Measurements from ENCODE around the gene ZNF70.

Gene ZNF70

DNA sequence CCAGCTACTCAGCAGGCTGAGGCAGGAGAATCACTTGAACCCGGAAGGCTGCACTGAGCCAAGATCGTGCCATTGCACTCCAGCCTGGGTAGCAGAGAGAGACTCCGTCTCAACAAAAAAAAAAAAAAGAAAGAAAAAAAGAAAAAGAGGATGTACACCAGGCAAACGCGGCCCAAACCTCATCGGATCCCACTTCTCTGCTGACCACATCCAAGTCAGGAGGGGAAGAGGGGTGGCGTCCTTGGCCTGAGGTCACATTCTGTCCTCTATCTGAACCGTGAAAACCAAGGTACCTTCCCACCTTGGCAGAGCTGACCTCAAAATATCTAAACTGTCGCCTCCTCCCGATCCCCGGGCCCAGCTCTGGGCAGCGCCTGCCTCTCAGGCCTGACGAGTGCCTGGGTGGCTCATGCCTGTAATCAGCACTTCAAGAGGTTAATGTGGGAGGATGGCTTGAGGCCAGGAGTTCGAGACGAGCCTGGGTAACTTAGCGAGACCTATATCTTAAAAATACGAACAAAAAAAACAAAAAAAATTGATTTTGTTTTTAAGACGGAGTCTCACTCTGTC lies 35.0 kb downstream of the ZNF70 start:
- no peak for DNase-seq

DNA sequence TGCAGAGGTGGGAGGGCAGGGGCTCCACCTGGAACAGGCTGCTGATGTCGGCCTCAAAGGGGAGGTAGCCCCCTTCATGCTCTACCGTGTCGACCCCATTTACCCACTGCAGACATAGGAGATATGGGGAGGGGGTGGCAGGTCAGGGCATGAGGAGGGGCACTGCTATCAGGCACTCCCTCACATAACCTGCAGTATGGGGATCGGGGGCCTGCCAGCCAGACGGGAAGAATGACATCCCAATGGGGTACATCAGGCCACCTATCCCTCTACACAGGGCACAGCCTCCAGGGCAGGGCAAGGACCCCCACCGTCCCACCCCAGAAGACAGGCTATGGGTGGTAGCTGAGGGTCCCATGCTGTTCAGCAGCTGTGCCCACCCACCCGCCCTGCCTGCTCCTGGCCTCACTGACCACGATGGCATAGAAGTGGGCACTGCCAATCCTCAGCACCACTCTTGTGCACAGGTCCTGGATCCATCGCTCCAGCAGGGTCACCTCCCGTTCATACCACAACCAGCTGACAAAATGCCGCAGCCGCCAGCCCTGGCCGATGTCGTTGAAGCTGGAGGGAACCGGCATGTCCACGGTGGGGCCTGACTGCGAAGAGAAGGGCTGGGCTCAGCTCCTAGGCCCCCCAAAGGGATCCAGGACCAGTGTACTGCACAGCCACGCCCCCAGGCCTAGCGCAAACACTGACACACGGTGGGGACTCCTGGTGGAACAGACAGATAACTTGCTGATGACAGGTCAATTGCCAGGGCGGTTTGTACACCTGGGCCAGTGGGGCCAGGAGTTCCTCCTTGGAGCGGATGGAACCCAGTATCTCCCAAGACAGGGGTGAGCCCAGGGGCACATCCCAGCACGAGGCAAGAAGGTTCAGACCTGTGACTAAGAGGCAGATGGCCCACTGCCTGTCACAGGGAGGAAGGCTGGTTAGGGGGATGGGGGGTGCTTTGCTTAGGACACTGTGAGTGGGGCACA lies 36.0 kb downstream of the ZNF70 start:
- no peak for DNase-seq

DNA sequence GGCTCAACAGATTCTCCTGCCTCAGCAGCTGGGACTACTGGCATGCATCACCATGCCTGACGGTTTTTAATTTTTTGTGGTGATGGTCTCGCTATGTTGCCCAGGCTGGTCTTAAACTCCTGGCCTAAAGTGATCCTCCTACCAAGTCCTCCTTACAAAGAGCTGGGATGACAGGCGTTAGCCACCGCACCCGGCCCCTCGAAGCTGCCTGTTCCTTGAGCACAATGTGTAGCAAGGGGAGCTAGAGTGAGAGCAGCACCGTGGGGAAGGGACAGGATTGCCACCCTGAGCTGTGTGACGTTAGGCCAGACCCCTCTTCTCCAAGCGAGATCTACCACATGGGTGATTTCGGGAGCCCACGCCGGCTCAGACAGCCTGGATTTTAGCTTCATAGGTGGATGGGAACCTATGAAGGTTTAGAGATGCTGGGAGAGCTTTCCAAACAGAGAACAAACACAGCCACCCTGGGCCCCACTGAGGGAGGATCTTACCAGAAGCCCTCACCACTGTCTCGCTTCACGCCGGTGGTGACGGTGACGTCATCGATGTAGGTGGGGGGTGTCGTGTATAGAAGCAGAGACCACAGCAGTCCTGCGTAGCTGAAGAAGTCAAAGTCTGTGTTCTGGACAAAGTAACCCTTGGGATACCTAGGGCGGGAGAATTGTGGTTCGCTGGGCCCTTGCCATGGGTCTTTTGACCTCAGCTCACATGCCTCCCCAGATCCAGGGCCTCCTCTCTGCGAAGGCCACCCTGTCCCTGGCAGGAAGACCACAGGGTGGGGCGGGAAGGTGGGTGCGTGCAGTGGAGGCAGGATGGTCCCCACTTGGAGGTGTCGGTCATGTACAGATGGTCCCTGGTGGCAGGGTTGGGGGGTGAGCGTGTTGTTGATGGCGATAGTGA lies 37.0 kb downstream of the ZNF70 start:
- no peak for DNase-seq

DNA sequence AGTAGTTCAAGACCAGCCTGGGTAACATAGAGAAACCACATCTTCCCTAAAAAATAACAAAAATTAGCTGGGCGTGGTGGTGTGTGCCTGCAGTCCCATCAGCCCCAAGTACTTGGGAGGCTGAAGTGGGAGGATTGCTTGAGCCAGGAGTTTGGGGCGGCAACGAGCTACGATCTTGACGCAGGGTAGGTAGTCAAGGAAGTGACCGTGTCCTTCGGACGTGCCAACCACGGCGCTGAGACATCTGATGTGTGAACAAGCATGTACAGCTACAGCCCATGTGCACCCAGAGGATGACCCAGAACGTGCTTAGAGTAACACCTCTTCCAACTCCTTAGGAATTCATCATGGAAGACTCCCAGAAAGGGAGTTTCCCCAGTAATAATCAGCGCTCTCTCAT lies 38.7 kb downstream of the ZNF70 start:
- no peak for DNase-seq

DNA sequence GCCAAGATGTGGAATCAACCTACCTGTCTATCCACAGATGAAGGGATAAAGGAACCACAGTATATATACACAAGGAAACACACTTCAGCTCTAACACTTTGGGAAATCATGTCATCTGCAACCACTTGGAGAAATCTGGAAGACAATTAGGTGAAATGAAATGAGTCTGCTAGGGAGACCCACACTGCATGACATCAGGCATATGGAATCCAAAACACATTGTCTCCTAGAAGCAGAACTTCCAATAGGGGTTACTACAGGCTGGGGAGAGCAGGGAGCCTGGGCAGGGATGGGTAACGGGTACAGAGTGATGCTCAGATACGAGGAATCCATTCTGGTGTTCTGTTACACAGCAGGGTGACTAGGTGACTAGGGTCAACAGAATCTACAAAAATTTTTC lies 41.8 kb downstream of the ZNF70 start:
- DNase-seq, result no peak

DNA sequence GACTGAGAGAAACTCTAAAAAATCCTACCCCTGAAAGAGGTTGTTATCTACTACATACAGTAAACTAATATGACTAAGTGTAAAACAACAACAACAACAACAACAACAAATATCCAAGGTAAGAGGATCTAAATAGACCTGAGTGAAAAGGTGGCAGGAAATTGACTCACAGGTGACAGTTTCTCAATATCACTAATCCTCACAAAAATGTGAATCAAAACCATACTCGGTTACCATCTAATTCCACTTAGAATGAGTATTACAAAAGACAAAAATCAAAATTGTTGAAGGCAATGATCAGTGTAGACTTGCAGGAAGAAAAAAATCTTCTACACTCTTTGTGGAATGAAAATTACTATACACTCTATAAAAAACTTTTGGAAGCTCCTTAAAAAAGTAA lies 42.6 kb downstream of the ZNF70 start:
- no peak for DNase-seq

DNA sequence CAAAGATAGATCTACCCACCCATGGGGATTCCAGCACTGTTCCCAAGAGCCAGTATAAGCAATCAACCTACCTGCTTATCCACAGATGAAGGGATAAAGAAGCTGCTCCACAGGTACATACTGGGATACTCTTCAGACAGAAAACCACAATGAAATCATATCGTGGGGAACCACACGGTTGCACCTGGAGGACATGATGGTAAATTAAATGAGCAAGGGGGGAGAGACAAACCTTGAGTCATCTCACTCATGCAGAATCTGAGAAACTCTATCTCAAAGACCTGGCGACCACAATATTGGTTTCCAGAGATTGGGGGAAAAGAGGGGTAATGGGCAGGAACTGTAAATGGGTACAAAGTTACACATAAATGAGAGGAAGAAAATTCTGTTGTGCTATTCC lies 45.6 kb downstream of the ZNF70 start:
- no peak for DNase-seq

DNA sequence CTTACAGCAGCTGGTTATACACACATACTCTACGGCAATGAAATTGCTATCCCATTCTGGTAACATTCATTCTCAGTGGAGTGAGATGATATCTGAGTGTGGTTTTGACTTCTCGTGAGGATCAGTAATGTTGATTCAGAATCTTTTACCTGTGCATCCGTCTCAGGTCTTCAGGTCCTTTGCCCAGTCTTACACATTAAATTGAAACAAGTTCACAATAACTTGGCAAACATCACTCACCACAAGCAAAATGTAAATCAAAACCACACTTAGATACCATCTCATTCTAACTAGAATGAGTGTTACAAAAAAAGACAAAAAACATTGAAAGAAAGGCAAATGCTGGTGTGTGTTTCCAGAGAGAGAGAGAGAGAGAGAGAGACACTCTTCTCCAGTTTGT lies 46.1 kb downstream of the ZNF70 start:
- no peak for DNase-seq

DNA sequence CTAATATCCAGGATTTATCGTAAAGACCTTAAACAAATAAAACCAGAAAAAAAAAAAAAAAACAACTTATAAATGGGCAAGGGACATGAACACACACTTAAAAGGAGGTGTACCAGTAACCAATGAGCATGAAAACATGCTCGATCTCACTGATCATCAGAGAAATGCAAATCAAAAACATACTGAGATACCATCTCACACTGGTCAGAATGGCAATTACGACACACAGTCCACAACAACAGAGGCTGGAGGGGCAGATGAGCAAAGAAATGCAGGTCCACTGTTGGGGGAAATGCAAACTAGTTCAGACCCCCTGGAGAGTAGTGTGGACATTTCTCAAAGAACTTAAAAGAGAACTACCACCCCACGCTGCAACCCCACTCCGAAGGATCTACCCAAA lies 46.9 kb downstream of the ZNF70 start:
- DNase-seq, result no peak

DNA sequence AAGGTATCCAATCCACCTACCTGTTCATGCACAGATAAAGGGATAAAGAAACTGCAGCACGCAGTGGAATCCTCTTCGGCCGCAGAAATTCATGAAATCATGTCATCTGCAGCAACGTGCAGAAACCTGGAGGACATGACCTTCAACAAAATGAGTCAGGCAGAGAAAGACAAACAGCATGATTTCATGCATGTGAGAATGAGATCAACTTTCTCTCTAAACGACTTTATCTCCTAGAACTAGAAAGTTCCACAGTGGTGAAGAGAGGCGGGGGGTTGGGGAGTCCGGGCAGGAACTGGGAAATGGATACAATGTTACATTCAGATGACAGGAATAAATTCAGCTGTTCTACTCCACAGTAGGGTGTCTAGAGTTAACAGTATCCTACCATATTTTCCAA lies 50.2 kb downstream of the ZNF70 start:
- DNase-seq, result no peak

DNA sequence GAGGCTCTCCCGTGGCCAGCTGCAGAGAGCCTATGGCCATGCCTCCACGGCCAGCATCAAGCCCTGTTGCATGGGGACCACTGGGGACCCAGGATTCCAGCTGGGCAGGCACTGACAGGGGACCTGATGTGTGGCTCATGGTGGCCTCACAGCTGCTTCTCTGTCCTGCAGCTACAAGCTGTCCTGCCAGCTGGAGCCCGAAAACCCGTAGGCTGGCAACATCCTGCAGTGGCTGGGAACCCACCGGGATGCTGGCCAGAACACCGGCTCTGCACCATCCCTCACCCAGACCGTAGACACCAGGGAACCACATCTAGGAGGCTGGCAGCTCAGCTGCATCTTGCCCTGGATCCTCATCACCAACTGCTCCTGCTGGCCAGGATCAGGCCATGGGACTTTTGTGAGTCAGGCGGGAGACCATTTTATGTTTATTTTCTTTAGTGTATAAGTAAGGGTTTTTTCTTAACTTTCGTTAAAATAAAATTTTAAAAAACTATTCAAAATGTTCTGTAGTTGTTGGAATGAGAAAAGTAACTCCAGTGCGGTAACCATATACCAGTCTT lies 52.2 kb downstream of the ZNF70 start:
- no peak for DNase-seq

DNA sequence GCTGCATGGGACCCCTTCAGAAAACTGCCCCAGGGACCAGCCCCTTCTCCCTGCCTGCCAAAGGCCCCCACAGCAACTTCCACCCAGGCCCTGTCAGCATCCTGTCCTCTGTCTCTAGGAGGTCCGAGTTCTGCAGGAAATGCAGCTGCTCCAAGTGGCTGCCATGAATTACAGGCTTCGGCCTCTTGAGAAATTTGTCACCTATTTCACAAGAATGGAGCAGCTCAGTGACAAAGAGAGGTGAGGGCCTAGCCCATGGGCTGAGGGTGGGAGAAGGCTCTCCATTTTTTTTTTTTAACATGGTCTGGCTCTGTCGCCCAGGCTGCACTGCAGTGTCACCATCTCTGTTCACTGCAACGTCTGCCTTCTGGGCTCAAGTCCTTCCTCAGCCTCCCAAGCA lies 52.8 kb downstream of the ZNF70 start:
- no peak for DNase-seq

DNA sequence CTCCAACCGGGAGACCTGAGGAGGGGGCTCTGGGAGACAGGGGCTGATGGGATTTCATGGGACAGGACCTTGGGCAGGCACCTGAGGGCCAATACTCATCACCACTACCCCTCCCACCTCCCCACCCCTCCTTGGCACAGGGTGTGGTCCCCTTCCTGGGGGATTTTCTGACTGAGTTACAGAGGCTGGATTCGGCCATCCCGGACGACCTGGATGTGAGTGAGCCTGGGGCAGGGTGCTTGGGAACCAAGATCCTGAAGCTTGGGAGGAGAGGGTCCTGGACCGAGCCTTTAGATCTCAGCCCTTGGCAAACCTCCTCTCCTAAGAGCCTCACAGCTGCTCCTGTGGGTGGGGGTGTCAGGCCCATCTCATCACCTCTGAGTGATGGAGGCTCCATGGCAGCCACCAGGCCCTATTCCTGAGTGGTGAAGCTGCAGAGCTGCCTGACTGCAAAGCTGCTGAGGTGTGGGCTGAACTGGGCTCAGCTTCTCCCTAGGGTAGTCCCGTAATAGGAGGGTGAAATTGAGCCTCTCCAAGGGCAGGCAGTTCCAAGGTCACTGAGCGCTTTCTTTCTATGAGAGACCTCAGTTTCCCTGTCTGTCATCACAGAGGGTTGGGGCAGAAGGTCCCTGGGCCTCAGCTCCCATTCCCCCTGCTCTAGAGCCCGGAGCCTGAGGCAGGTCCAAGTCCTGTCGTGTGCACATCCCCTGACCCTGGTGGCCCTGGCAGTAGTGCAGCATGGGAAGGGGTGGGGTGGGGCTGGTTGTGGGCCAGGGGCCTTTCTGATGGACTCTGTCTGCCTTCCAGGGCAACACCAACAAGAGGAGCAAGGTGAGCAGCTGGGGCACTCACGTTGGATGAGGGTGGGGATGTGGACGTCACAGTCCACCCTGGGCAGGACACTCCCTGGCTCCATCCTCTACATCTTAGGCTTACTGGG lies 53.6 kb downstream of the ZNF70 start:
- no peak for DNase-seq

DNA sequence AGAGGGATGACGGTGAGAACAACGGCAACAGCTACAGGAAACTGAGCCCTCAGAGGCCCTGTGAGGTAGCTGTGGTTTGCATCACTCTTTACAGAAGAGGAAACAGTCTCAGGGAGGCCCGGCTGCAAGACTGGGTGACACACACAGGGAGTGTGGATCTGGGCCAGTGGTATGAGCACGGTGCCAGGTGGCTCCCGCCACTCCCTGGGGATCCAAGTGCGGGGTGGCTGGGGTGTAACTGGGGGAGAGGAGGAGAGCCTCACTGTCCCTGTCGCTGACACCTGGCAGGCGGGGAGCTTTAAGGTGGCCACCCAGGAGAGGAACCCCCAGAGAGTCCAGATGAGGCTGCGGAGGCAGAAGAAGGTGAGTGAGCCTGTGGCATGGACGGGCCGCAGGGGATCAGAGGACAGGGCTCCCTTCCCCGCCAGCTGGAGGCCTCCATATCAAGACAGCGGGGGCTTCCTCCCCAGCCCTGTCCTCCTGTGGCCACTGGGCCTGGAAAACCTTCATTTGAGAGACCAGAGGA lies 54.5 kb downstream of the ZNF70 start:
- DNase-seq, result peak; percentile 87

DNA sequence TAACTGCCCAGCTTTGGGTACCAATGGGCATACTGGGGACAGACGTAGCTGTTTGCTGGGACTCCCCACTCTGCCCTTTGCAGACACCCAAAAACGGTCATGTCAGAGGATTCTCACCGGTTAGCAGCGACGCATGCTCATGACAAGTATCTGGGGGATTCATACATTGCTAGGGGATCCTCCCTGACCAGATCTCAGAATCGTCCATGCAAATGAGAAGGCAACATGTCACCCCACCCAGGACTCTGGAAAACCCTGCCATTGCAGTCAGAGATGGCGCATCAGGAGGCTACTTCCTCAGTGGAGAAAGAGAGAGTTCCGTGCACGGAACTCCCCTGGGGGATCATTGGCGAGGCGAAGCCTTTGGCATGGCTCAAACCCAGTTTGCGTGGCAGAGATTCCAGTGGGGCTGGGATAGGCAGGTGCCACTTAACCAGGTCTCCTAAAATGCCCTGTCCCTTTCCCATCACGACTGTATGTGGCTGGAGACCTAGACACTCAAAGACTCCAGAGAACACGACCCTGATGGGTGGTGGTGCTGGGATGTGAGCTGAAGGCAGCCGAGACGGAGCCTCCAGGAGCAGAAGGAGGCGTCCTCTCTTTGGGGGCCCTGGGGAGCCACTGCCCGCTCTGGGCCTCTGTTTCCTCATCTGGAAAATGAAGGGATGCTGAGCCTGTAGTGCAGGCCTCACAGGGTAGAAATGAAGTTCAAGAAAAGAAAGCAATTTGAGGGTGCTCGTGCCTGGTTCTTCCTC lies 55.2 kb downstream of the ZNF70 start:
- no peak for DNase-seq

DNA sequence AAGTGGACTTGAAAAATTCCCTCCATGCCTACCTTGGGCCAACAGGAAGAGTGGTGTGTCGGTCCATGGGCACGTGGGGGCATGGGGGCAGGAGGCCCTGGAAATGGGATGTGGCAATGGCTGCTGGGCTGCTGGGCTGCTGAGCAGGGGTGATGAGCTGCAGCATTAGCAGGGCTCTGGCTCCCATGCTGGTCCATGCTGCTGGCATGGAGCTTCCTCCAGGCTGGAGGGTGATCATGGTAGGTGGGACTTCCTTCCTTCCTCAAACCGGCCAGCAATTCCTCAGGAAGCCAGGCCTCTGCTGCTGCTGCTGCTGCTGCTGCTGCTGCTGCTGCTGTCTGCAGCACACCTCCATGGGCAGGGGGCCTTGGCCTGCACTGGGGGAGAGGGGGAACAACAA lies 55.8 kb downstream of the ZNF70 start:
- no peak for DNase-seq

DNA sequence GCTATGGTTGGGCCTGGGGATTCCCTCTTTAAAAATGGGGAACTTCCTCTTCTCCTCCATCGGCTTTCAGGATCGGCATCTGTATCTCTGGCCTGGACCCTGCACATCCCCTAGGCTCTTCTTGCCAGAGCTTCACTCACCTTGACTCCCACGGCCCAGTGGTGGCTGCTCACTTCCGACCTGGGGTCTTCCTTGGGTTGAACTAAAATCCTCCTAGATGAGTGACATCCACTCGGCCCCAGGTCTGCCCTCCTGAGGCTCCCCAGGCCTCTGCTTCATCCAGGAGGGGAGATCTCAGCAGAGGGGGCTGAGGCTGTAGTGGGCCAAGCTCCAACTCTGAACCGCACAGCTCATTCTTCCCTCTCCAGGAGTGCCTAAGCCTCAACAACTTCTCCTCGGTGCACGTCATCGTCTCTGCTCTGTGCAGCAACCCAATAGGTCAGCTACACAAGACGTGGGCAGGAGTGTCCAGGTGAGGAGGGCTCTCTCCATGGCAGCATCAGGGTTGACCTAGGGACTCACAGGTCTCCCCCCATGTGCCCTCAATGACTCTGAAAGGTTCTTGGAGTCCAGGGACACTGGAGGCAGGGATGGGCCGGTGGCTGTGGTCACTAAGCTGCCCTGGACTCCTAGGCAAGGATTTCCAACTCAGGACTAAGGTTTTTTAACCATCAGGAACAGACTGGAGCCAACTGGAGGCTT lies 56.8 kb downstream of the ZNF70 start:
- DNase-seq, result no peak

DNA sequence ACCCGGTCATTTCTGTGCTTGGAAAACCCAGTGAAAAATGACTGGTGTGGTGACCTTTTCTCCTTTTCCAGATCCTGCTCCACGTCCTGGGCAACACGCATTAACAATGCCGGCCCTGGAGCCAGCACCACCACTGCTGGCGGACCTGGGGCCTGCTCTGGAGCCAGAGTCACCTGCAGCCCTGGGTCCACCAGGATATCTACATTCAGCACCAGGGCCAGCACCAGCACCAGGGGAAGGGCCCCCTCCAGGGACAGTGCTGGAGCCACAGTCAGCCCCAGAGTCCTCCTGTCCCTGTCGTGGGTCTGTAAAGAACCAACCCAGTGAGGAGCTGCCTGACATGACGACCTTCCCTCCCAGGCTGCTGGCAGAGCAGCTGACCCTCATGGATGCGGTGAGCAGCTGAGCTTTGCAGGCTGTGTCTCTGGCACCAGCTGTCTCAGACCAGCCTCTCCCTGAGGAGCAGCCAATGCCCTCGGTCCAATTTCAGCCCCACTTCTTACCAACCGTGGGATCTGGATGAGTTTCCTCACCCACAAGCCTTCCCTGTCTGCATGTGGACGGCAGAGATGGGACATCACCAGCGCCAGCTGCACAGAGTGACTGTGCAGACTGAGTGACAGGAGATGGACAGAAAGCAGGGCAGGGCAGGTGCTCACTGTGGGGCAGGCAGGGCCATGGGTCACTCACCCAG lies 58.2 kb downstream of the ZNF70 start:
- DNase-seq, result no peak

DNA sequence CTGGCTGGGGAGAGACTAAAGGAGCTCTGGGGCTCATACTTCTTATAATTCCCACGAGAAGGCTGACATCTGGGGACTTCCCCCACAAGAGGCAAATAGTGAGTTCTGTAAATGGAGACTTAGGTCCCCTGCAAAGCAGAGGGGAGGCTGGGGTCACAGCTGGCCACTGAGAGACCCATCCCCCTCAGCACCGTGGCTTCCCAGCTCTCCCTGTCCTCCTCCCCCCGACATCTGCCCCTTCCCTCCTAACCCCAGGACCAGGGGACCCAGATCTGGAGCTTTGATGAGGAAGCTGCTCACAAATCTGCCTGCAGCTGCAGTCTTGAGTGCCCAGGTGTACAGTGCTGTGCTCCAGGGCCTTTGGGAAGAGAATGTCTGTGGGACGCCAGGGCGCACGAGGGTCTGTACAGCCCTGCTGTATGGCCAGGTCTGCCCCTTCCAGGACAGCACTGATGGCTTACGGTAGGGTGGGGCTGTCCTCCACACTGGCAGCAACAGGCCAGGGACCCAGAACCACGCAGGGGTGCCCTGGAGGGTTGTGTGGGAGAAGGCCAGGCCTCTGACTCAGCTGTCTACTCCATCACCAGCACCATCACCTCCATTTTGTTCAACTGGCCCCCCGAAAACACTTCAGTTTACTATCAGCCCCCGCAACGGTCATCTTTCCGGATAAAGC lies 59.0 kb downstream of the ZNF70 start:
- DNase-seq, result no peak
